Esophagus muscularis mucosa (tissue), 4 donors: Measurements from ENCODE around the gene CC2D2B.

ENCODE experiments used
- EP300 ChIP-seq: sonication (generic); formaldehyde crosslinking; IDR thresholded peaks from one replicate; pipeline ENCODE4 v1.6.1; 2017; ENCODE audit warnings: antibody characterized with exemption
- POLR2A ChIP-seq: fragments of 450-650 bp; IDR thresholded peaks from one replicate; pipeline ENCODE4 v1.6.1; 2017; ENCODE audit warnings: antibody characterized with exemption, moderate library complexity, mild to moderate bottlenecking, low read depth
- POLR2AphosphoS5 ChIP-seq, 2 donors: sonication (generic); formaldehyde crosslinking; IDR thresholded peaks; one replicate each; pipeline ENCODE4 v1.6.1; 2017; ENCODE audit warnings: antibody characterized with exemption in 2 of 2
- TF ChIP-seq, protein P1 (sequence below), 3 experiments: fragments of 200-600 bp in 2 of 3; fragments of 450-650 bp in 1 of 3; sonication (generic) in 2 of 3; IDR thresholded peaks; one replicate each; pipeline ENCODE4 v1.5.1; 2017 to 2019; ENCODE audit warnings: antibody characterized with exemption in 3 of 3, mild to moderate bottlenecking in 2 of 3, moderate library complexity in 1 of 3

DNA sequence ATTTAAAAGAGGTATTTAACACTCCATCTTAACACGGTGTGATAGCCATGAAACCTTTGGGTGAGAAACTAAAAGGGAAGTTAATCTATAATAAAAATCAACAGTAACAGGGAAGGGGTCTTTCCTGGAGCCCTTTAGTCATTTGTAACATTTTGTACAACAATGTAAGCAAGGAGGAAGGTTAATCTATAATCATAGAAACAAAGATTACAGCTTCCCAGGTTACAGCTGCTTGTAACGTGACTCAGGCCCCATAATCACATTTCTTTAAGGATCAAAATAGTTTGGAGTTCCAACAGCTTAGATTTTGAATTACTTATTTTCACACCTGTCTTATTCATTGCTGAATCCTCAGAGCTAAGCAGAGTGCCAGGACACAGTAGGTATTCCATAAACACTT lies 17.9 kb upstream of the CC2D2B start:
- TF ChIP-seq, protein P1, sequence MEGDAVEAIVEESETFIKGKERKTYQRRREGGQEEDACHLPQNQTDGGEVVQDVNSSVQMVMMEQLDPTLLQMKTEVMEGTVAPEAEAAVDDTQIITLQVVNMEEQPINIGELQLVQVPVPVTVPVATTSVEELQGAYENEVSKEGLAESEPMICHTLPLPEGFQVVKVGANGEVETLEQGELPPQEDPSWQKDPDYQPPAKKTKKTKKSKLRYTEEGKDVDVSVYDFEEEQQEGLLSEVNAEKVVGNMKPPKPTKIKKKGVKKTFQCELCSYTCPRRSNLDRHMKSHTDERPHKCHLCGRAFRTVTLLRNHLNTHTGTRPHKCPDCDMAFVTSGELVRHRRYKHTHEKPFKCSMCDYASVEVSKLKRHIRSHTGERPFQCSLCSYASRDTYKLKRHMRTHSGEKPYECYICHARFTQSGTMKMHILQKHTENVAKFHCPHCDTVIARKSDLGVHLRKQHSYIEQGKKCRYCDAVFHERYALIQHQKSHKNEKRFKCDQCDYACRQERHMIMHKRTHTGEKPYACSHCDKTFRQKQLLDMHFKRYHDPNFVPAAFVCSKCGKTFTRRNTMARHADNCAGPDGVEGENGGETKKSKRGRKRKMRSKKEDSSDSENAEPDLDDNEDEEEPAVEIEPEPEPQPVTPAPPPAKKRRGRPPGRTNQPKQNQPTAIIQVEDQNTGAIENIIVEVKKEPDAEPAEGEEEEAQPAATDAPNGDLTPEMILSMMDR (IDR thresholded peaks at IDR 0.05): no peak
- TF ChIP-seq POLR2A: no peak
- TF ChIP-seq EP300: no peak
- no peak for TF ChIP-seq POLR2AphosphoS5 (IDR thresholded peaks at IDR 0.05)
